ENCODE measurements around the gene PPP1R1A. TPM values are rescaled to one million over a fixed set of nuclear protein-coding genes. Genes with fewer than 3 reads are reported as not detected.

The PPP1R1A gene
- total RNA-seq, 1 experiment from 2014 or later = 8.5 TPM

DNA sequence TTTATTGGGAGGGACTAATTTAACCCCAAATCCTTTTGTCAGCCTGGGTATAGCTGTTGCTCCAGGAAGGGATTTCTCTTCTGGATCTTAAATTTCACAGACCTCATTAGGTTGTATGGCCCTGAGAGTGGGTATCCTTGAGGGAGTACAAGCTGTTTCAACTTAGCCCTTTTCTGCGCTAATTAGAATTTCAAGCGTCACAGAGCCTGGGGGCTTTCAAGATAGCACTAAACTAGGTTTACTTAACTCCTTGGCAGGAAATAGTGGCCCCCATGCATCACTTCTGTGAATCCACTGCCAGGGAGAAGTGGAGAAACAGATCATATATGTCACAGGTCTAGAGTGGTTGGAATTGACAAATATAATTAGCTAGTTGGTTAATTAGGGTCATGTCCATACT lies 44.9 kb downstream of the PPP1R1A start:
- no peak overlapping the region for H3K4ac ChIP-seq (ENCODE audit: low read depth, low read length)

More for the DNA sequence above, 44.9 kb downstream of the PPP1R1A start:
- Histone ChIP-seq H2BK5ac (ENCODE audit: insufficient read length, low read length) (no peak overlapping the region), H4K91ac (ENCODE audit: insufficient read length, low read depth, low read length) (no peak overlapping the region), H4K20me1 (ENCODE audit: control insufficient read depth, insufficient read depth, insufficient read length) (no peaks in the 10 kb centered on the region), H3K27me3 (ENCODE audit: insufficient read depth, low read length) (peaks cover 8% of the 10 kb centered on the region; the same call in 1 of the 2 replicates), H3K14ac (ENCODE audit: insufficient read depth, low read length) (no peak overlapping the region), H4K8ac (replicated peaks; ENCODE audit: insufficient read length, low read depth, low read length) (no peak overlapping the region), H3K27ac (ENCODE audit: insufficient read length, low read depth, low read length) (no peak overlapping the region), H3K9ac (ENCODE audit: extremely low read depth, insufficient read length, low read length) (no peak overlapping the region), H3K4me1 (ENCODE audit: insufficient read depth, low read length) (no peaks in the 10 kb centered on the region), H2AK5ac (ENCODE audit: insufficient read length, low read length) (no peak overlapping the region), H3K56ac (ENCODE audit: insufficient read length, low read depth, low read length) (no peak overlapping the region), H3K79me1 (ENCODE audit: insufficient read depth, low read depth, low read length, poor library complexity, severe bottlenecking) (no peaks in the 10 kb centered on the region), H3T11ph (ENCODE audit: low read length) (no peak overlapping the region), H3K4me2 (ENCODE audit: insufficient read depth, insufficient read length, low read length) (no peak overlapping the region), H3K18ac (ENCODE audit: insufficient read length, low read depth, low read length) (no peak overlapping the region), H3K23ac (ENCODE audit: insufficient read length, low read depth, low read length) (no peak overlapping the region), H3K9me3 (ENCODE audit: control insufficient read depth, low read depth, low read length) (no peaks in the 10 kb centered on the region), H3K79me2 (ENCODE audit: insufficient read depth, low read length) (no peaks in the 10 kb centered on the region), H4K5ac (ENCODE audit: insufficient read length, low read depth, low read length) (no peak overlapping the region), H2BK12ac (ENCODE audit: insufficient read length, low read depth, low read length) (no peak overlapping the region), H2AFZ (ENCODE audit: low read length) (no peak overlapping the region), H3K23me2 (ENCODE audit: insufficient read length, low read depth, low read length, poor library complexity, severe bottlenecking) (no peaks in the 10 kb centered on the region), H2BK15ac (ENCODE audit: low read depth, low read length) (no peak overlapping the region), H2BK20ac (ENCODE audit: low read depth, low read length, poor library complexity, severe bottlenecking) (no peak overlapping the region), H2BK120ac (ENCODE audit: low read depth, low read length, poor library complexity, severe bottlenecking) (no peak overlapping the region)
- no peak for DNase-seq
- Mint-ChIP-seq H3K27ac (no peak overlapping the region), H3K27me3 (ENCODE audit: low read depth) (peaks cover 44% of the 10 kb centered on the region), H3K9me3 (no peaks in the 10 kb centered on the region; a peak in 1 of 5 replicates), H3K4me1 (peaks cover 28 to 33% of the 10 kb centered on the region in 2 experiments), H3K4me3 (no peak overlapping the region), H3K36me3 (ENCODE audit: insufficient read depth in 1 of 3, low read depth in 3 of 3) (no peaks in the 10 kb centered on the region)
- WGBS (ENCODE audit: extremely low coverage, insufficient read length, low lambda C conversion rate) = no CpG with 5 or more reads among the region's 2 CpGs
- TF ChIP-seq, protein P1, sequence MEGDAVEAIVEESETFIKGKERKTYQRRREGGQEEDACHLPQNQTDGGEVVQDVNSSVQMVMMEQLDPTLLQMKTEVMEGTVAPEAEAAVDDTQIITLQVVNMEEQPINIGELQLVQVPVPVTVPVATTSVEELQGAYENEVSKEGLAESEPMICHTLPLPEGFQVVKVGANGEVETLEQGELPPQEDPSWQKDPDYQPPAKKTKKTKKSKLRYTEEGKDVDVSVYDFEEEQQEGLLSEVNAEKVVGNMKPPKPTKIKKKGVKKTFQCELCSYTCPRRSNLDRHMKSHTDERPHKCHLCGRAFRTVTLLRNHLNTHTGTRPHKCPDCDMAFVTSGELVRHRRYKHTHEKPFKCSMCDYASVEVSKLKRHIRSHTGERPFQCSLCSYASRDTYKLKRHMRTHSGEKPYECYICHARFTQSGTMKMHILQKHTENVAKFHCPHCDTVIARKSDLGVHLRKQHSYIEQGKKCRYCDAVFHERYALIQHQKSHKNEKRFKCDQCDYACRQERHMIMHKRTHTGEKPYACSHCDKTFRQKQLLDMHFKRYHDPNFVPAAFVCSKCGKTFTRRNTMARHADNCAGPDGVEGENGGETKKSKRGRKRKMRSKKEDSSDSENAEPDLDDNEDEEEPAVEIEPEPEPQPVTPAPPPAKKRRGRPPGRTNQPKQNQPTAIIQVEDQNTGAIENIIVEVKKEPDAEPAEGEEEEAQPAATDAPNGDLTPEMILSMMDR (conservative IDR thresholded peaks at IDR 0.05) = no peak
